NK-92 treated with Interleukin-12 subunit alpha and Interleukin-12 subunit beta, amount 100 ng/mL, for 24 hours (cell line): ENCODE data around the gene ARHGEF37.
"Not testable (repeated sequence)": the region's sequence is repeated elsewhere in the genome, so short reads cannot be mapped to it uniquely, and the experiment has no call there.

Experiments
- DNase-seq: peaks from one replicate; lab custom pipeline; 2025; lab: John Stamatoyannopoulos, UW

The ARHGEF37 gene

DNA sequence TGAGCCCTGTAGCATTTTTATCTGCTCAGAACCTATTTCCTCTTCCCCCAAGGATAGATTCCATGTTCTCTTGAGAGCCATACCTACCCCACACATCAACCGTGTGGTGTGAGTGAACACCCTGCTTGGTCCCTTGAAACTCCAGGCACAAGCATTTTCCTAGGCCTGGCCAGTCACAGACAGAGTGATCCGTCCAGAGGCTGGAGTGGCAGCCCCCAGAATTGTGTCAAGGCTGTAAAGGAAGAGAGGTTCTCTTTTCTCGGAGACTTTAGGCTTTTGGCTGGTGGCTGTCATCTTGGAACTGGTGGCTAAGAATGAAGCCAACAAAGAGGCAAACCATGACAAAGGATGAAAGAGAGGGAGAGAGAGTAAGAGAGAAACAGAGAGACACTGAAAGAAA lies 66.0 kb downstream of the ARHGEF37 start:
- DNase-seq, result no peak

DNA sequence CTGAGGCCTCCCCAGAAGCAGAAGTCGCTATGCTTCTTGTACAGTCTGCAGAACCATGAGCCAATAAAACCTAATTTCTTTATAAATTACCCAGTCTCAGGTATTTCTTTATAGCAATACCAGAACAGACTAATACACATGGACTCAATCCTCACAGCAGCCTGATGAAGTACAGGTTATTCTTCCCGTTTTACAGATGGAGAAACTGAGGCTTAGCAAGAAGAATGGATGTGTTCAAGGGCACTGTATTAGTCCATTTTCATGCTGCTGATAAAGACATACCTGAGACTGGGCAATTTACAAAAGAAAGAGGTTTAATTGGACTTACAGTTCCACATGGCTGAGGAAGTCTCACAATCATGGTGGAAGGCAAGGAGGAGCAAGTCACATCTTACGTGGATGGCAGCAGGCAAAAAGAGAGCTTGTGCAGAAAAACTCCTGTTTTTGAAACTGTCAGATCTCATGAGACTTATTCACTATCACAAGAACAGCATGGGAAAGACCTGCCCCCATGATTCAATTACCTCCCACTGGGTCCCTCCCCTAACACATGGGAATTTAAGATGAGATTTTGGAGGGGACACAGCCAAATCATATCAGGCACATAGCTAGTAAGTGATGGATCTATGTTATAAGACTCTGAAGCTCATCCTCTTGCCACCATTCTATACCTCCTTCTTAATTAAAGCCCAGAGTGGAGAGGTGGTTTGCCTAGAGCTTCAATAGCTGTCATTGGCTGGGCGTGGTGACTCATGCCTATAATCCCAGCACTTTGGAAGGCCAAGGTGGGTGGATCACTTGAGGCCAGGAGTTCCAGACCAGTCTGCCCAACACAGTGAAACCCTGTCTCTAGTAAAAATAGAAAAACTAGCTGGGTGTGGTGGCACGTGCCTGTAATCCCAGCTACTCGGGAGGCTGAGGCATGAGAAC lies 67.4 kb downstream of the ARHGEF37 start:
- DNase-seq, result not testable (repeated sequence)

DNA sequence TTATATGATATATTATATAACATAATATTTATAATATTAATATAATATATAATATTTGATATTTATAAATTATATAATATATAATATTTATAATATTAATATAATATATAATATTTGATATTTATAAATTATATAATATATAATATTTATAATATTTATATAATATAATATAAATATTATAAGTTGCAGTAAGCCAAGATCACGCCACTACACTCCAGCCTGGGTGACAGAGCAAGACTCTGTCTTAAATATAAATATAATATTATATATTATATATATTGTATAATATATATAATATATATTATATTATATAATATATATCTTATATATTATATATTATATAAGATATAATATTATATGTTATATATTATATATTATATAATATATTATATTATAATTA lies 68.4 kb downstream of the ARHGEF37 start:
- not testable (repeated sequence) for DNase-seq

DNA sequence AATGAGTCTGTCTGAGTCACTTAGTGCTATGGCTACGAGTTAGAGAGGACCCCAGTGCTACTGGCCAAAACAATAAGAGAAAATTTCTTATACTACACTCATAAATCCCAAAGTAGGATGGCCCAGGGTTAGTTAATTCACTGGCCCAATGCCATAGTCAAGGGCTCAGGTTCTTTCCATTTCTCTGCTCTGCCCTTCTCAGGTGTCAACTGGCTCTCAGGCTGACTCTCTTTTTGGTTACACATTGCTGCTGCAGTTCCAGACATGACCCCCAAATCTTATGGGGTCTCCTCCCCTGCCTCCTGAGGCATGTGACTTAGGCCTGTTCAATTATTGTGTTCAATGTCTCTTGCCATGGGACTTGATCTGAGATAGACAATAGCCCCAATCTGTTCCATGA lies 70.4 kb downstream of the ARHGEF37 start:
- DNase-seq, result no peak

DNA sequence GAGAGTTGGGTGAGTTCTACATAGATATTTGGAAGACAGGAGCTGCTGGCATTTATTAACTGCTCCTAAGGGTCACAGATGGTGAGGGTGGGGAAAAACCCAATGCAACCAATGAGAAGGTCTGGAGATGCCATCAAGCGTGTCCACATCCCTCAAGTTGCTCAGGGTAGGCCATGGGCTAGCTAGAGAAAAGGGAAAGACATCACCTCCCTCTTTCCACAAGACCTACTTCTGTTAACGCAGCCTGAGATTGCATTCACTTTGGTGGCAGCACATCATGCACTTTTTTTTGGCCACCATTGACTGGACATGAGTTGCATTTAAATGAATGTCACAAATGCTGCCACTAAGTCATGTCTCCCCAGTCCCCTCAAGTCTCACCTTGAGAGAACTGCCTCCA lies 71.4 kb downstream of the ARHGEF37 start:
- DNase-seq, result no peak

DNA sequence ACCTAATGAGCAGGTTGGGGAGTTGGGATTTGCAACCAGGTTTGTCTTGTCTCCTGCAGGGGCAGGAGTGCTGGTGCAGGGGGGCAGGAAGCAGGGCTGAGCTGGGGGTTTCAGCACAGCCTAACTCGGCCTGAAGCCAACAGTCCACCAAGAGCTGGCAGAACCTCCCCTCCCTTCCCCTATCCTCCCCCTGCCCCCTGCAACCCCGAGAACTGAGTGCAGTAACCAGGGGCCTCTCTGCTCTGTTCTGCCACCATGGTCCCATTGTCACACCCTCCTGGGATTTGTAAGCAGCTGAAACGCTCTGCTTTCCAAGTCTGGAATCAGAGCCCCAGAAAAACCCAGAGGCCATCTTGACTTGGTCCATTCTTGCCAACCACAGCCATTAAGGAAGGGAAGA lies 72.9 kb downstream of the ARHGEF37 start:
- DNase-seq, result no peak

DNA sequence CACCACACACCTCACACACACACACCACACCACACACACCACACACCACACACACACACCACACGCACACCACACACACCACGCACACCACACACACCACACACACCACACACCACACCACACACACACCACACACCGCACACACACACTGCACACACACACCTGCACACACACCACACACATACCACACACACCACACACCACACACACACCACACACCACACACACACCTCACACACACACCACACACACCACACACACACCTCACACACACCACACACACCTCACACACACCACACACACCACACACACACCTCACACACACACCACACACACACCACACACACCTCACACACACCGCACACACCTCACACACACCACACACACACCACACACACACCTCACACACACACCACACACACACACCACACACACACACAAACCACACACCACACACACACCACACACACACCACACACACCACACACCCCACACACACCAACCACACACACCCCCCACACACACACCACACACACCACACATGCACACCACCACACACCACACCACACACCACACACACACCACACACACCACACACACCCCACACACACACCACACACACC lies 73.7 kb downstream of the ARHGEF37 start:
- DNase-seq, result no peak

DNA sequence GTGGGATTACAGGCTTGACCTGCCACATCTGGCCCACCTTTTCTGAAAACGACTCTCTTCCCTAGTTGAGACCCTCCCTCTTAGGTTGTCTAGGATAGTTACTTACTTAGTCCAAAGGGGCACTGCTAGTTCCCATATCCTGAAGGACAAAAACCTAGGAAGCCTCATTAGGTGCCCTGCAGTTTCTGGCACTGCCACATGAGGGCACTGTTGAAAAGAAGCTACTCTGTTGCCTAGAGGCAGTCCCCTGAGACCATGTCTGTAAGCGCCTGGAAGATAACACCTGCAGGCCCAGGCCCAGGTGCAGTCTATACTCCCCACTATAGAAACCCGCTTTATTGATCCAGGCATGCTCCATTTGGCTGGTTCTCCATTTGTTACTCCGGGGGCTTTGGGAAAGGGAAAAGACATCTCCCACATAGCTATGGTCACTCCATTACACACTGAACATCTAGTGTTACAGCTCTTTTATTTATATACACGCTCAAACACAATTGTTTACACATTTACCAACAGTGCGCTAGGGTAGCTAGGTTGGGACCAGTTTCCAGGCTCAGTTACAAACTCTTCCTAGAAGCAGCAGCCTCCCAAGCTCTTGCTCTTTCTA lies 75.4 kb downstream of the ARHGEF37 start:
- DNase-seq, result no peak

DNA sequence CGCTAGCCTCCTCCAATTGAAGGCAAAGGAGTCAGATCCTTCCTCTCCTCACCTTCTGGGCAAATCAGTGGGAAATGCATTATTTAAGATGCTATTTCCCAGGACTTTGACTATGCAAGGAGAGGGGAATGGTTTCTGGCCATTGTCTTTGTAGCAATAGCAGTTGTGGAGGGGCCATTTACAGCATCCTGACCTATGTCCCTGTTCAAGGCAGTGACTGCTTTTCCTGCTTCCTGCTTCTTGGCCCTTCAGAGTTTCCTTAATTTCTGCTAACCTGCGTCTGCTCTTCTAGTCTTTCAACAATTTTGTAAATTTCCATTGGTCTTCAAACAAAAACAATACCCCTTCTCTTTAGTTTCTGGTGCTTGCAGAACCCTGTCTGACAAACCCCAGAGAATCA lies 76.0 kb downstream of the ARHGEF37 start:
- no peak for DNase-seq

DNA sequence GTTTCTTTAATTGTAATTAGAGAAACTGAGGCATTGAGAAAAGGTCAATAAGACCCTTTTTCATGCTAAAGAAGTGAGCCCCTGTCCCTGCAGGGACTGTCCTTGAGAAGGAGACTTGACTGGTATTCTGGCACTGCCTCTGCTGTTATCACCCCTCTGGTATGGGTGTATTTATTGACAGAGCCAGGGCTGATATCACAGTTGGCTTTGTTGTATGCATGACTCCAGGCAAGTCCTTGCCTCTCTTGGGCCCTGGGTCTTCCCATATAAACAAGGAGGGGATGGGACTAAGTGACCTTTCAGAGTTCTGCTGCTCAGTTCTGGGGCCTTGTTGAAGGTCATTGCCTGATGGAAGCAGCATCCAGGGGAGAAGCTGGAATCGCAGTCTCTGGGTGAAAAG lies 77.0 kb downstream of the ARHGEF37 start:
- DNase-seq, result no peak

DNA sequence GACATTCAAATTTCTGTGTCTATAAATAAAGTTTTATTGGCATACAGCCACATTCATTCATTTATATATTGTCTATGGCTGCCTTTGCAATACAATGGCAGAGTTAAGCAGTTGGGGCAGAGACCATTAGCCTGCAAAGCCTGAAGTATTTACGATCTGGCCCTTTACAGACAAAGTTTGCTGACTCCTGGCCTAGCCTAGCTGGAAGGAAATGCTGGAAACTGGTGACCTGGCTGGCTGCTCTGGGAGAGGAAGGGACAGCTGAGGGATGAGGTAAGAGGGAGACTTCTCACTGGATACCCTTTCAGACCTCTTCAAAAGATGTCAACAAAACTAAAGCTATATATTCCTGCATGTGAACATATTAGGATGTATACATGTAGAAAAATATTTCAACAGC lies 82.8 kb downstream of the ARHGEF37 start:
- no peak for DNase-seq

DNA sequence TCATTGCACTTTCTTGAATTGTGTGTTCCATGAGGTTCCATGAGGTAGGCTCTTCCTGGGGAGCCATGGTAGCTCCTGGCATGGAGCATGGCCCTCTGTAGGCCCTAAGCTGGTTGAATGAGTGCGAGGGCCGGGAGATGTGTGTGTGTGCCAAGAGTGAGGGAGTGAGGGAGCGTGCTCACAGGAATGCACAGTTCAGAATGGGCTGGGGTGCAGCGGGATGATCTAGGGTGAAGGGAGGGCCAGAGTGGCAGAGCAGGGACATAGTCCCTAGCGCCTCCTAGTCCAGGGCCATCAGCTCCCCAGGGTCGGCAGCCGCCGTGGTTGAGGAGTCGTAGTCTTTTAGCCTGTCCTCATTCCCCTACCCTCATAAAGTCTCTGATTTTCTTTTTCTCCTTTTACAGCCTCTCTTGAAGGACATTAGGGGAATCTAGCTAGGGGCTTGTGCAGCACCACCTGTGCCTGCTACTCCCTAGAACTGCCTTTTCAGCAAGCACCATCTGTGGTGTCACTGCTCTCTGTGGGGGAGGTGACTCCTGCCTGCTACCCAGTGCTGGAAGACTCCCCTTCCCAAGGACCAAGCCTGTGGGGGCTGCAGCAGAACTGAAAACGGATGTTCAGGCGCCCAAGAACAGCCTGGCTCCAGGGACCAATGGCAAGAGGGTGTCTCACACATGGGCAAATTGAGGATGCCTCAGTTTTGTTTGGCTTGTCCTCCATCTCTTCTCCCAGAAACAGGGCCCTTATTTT lies 83.5 kb downstream of the ARHGEF37 start:
- DNase-seq, result no peak

DNA sequence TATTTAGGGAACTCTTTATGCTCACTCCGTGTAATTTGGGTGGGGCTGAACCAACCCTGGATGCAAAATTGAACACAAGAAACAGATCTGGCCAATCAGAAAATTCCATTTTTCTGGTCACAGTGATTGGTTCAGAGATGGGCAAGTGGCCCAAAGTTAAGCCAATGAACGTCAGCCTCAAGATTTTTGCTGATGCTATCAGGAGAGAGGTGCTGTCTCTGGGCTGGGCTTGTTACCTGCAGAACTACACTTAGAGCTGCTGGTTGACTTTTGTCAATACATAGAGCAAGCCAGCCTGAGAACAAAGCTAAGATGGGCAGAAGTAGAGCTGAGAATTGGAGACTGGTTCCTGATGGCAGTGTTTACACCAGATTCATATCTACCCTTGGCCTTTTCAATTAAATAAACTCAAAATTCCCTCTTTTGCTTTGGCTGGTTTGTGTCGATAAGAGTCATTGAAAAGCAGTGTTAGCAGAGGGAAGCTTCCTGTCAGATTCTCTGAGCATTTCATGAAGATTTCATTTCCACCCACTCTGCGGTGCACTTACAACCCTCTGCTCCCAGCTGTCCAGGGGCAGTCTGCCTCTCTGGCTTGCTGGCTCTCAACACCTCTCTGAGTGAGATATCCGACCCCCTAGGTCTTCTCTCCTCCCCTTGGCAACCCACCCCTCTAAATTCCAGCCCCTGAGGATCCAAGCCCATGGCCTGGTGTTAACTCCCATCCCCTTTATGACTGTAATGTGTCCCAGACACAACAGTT lies 84.3 kb downstream of the ARHGEF37 start:
- no peak for DNase-seq

DNA sequence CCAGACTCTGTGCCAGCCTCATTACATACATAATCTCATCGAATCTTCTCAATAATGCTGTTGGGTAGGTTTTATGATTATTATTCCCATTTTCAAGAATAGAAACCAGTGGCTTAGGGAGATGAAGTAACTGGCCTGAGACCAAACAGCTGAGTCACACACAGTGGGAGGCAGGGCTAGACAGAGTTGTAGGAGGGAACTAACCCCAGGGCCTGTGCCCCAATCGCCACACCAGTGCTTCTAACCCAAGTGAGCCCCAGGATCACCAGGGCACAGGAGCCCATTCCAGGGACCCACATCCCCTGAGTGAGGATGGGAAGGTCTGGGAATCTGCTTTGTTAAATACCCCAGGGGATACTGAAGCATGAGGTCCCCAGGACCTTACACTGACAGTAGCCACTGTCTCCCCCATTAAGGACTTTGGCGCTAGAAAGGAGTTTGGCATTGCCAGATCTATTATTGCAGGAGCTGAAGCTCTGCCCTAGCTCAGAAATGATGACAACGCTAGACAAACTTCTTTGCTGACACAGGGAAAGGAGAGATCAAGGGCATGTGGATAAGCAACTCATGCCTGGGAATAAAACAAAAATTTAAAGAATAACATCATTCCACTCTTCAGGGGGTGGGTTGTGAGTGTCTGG lies 85.0 kb downstream of the ARHGEF37 start:
- DNase-seq, result no peak

DNA sequence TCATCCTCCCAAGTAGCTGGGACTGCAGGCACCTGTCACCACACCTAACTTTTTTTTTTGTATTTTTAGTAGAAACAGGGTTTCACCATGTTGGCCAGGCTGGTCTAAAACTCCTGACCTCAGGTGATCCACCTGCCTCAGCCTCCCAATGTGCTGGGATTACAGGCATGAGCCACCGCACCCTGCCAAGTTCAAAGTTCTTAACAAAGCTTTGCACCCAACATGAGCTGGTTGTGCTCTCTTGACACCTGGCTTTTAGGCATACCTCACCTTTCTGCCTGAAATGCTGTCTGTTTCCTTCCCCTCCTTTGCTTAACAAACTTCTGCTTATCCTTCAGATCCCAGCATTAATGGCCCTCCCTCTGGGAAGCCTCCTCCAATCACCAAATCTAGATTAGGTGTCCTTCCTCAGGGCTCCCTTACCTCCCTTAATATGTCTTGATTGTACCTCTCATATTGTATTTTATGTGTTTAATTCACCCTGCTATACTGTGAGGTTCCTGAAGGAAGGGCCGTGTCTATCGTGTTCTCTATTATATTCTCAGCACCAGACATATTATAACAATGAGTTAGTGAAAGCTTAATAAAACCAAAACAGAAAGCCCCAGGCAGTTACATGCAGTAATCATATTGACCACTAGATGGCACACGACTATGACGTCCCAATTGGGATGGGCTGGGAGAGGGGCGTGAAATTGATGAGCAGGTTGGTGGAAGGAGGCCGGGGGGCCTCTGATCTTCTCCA lies 86.0 kb downstream of the ARHGEF37 start:
- peak; percentile 11 for DNase-seq

DNA sequence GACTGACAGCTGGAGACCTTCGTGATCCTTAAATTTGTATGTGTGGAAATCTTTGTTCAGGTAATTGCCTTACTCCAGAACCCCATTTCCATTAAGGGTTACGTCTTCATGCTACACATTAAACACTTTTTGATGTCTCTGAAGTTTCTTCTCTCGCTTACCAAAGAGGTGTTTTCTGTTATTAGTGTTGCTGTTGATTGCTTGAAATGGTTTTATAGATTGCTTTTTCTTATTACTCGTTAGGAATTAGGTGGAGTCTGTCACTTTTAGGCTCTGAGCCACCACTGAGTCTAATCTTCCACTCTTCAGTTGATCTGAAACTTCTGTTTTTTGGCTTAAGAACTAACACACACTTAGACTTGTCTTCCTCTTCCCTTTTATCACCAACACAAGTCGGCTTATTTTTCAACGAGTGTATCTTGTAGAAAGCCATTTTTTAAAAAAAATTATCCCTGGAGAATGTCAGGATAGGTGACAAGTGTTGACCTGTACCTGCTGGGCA lies 86.6 kb downstream of the ARHGEF37 start:
- DNase-seq, result no peak

DNA sequence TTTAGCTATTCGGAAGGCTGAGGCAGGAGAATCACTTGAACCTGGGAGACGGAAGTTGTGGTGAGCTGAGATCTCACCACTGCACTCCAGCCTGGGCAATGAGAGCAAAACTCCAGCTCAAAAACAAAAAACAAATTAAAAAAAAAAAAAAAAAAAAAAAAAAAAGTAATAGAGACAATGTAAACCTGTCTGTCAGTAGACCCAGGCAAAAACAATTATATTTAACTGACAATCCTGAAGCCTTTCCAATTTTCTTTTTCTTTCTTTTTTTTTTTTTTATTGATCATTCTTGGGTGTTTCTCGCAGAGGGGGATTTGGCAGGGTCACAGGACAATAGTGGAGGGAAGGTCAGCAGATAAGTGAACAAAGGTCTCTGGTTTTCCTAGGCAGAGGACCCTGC lies 88.0 kb downstream of the ARHGEF37 start:
- not testable (repeated sequence) for DNase-seq

DNA sequence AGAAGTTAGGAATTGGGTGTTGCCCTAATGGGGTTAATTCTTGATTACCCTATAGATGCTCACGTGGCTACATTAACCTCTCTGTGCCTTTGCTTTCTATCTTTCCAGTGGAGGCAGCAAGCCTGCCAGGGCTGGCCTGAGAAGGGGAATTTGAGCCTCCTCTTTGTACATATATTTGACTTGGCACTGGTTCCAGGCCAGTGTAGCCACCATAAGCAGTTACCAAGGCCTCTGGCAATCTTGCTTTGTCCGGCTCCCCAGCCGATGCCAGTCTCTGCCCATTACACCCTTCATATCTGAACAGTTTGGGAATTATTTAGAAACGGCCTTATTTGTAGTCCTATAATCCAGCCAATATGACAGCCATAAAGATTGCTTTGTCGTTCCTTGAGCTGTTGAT lies 90.2 kb downstream of the ARHGEF37 start:
- no peak for DNase-seq

DNA sequence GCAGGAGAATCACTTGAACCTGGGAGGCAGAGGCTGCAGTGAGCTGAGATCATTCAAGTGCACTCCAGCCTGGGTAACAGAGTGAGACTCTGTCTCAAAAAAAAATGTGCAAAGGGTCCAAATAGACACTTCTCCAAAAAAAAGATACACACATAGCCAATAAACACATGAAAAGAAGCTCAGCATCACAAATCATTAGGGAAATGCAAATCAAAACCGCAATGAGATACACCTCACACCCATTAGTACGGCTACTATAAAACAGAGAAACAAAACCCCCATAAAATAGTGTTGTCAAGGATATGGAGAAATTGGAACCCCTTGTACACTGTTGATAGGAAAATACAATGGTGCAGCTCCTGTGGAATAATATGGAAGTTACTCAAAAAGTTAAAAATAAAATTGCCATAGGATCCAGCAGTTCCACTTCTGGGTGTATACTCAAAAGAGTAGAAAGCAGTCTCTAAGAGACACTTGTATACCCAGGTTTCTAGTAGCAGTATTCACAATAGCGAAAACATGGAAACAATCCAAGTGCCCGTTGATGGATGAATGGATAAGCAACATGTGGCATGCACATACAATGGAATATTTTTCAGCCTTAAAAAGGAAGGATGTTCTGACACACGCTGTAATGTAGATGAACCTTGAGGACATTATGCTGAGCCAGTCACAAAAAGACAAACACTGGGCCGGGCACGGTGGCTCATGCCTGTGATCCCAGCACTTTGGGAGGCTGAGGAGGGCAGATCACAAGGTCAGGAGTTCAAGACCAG lies 91.6 kb downstream of the ARHGEF37 start:
- no peak for DNase-seq
